Muscle layer of colon (tissue), 2 donors: ENCODE results near the gene SH2D7.
A peak's percentile ranks its signal among the peaks of the same experiment; 100 is the strongest.

Experiments
- H3K27ac ChIP-seq: one replicate; pipeline ENCODE4 v1.7.0; 2013; ENCODE audit warnings: low read depth, mild to moderate bottlenecking, low read length, moderate library complexity
- H3K27me3 ChIP-seq, 2 donors: one replicate each; pipeline ENCODE4 v1.7.0; 2013; ENCODE audit warnings: low read length in 2 of 2, mild to moderate bottlenecking in 2 of 2; ENCODE audit not compliant: insufficient read depth in 2 of 2, control insufficient read depth in 1 of 2
- H3K36me3 ChIP-seq: one replicate; pipeline ENCODE4 v1.7.0; 2013; ENCODE audit warnings: mild to moderate bottlenecking, low read length; ENCODE audit not compliant: insufficient read depth
- H3K4me1 ChIP-seq: one replicate; pipeline ENCODE4 v1.7.0; 2013; ENCODE audit warnings: mild to moderate bottlenecking, low read length; ENCODE audit not compliant: insufficient read depth
- H3K4me3 ChIP-seq, 2 donors: one replicate each; pipeline ENCODE4 v1.7.0; 2013; ENCODE audit warnings: low read length in 2 of 2, low read depth in 1 of 2, mild to moderate bottlenecking in 1 of 2, moderate library complexity in 1 of 2
- H3K9ac ChIP-seq: one replicate; pipeline ENCODE4 v1.7.0; 2013; ENCODE audit warnings: low read length
- H3K9me3 ChIP-seq: one replicate; pipeline ENCODE4 v1.7.0; 2013; ENCODE audit warnings: mild to moderate bottlenecking, low read length
- donor health status: abdominal sarcoma.
- donor health status: Adenocarcinoma of cecum.

Gene SH2D7

GRCh38 chr15:78072080-78072892 is 20.1 kb upstream of the SH2D7 start:
- no peaks in the 10 kb centered on the region for H3K27me3 ChIP-seq
- no peaks in the 10 kb centered on the region for H3K9me3 ChIP-seq
- H3K27ac ChIP-seq: peak overlapping the region; percentile 63
- peak overlapping the region; percentile 32 for H3K9ac ChIP-seq
- H3K4me1 ChIP-seq: peaks cover 61% of the 10 kb centered on the region
- no peaks in the 10 kb centered on the region for H3K36me3 ChIP-seq
- H3K4me3 ChIP-seq: peak overlapping the region in 1 of 2 donors; percentile 20

DNA sequence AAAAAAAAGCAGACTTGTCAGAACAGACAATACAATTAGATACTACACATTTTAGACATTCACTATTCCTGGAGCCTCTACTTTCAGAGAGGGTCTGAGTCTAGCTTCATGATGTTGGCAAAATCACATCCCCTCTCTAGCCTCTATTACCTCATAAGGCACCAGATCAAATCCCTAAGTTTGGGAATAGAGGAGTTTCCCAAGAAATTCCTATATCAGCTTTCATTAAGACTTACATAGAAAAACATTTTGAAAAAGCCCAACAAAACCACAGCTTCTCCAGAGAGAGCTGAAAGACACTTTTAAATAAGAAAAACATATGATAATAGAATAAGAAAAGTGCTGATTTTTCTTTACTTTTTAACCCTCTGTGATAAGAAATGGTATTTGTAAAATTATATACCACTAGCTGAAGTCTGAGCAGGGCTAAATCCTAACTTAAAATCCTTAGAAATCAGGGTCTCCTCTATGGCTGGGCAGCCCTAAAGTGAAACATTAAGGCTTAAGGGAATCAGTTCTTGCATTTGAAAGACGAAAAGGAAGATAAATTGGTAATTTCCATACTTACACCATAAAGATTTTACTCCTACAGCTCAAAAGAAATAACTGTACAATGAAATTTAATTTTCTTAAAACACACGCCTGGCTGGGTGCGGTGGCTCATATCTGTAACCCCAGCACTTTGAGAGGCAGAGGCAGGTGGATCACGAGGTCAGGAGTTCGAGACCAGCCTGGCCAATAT is 19.1 kb upstream of the SH2D7 start:
- no peaks in the 10 kb centered on the region for H3K36me3 ChIP-seq
- H3K27ac ChIP-seq: peak overlapping the region; percentile 28
- H3K4me3 ChIP-seq: peak overlapping the region in 1 of 2 donors; percentile 20
- H3K9me3 ChIP-seq: no peaks in the 10 kb centered on the region
- H3K4me1 ChIP-seq: peaks cover 56% of the 10 kb centered on the region
- no peaks in the 10 kb centered on the region for H3K27me3 ChIP-seq
- peak overlapping the region; percentile 32 for H3K9ac ChIP-seq

GRCh38 chr15:78075490-78076230 is 16.7 kb upstream of the SH2D7 start:
- H3K27ac ChIP-seq: peak overlapping the region; percentile 87
- no peaks in the 10 kb centered on the region for H3K36me3 ChIP-seq
- no peaks in the 10 kb centered on the region for H3K9me3 ChIP-seq
- peaks cover 36% of the 10 kb centered on the region for H3K4me1 ChIP-seq
- no peaks in the 10 kb centered on the region for H3K27me3 ChIP-seq
- H3K4me3 ChIP-seq: peak overlapping the region in 1 of 2 donors; percentile 88
- H3K9ac ChIP-seq: peak overlapping the region; percentile 18

DNA sequence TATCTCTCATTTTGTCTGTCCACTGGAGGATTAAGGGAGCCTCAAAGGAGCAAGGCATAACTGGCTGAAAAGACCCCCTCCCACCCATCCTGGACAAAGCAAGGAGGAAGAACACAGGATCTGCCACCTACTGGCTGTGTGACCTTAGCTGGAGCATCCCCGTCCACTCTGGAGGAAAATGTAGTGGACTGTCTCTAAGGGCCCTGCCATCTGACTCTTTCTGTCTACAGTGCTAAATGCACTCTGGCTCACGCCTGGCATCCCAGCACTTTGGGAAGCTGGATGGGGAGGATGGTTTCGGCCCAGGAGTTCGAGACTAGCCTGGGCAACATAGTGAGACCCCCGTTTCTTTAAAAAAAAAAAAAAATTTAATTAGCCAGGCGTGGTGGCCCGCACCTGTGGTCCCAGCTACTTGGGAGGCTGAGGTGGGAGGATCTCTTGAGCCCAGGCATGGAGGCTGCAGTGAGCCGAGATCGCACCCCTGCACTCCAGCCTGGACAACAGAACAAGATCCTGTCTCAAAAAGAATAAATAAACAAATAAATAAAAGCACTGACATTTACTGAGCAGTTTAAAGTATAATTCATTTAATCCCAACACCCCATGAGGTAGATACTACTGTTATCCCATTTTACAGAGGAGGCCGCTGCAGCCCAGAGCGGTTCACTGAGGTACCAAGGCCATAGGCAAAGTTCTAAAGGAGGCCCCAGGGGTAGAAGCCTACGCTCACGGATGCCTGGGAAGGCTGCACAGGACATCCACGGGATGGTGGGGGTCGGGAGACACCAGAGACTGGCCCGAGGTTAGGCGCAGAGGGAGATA is 15.9 kb upstream of the SH2D7 start:
- Histone ChIP-seq H3K4me3 (peak overlapping the region; percentile 81 to 88), H3K36me3 (no peaks in the 10 kb centered on the region), H3K9me3 (no peaks in the 10 kb centered on the region), H3K27ac (peak overlapping the region; percentile 87), H3K4me1 (peaks cover 34% of the 10 kb centered on the region), H3K9ac (peak overlapping the region; percentile 65), H3K27me3 (no peaks in the 10 kb centered on the region)

DNA sequence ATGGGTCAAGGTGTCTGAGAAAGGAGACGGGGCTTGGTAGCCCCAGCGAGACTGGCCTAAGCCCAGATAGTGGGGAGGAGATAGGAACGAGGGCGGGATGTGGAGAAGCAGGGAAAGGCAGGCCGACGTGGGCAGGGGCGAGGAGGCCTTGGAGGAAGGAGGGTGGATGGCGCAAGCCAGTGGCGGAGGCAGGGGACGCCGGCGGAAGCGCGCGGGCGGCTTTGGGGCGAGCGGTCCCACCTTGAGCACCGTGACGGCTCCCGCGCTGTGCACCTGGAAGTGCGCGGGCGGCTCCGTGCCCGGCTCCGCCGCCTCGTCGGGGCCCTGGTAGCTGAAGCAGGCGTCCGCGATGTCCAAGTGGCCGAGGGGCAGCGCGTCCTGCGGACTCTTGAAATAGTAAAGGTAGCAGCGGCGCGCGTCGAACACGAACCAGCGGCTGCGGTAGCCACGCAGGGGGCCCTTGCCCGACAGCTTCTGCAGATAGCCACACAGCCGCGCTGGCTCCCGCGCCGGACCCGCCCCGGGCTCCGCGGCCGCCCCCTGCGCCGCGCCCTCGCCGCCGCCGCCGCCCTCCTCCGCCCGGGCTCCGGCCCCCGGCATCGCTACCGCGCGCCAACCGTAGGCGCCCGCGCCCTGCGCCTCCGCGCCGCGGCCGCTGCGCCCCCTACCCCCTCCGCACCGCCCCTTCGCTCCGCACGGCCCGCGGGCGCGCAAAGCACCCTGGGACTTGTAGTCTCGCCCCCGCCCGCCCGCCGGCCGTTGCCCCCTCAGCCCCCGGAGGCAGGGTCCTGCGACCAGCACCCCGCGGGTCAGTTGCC is 15.1 kb upstream of the SH2D7 start, which contains the start of gene TBC1D2B:
Gene TBC1D2B, minus strand, starts transcription at position 659 of the 818 bp plus-strand sequence. Its CDS starts 59 bp downstream, at position 600.
- Histone ChIP-seq H3K4me1 (peaks cover 26% of the 10 kb centered on the region), H3K9me3 (no peaks in the 10 kb centered on the region), H3K27ac (peak within 1 kb of the TSS; percentile 87), H3K9ac (peak within 1 kb of the TSS; percentile 65), H3K36me3 (no peaks in the 10 kb centered on the region), H3K27me3 (no peaks in the 10 kb centered on the region), H3K4me3 (peak within 1 kb of the TSS; percentile 81 to 88)

DNA sequence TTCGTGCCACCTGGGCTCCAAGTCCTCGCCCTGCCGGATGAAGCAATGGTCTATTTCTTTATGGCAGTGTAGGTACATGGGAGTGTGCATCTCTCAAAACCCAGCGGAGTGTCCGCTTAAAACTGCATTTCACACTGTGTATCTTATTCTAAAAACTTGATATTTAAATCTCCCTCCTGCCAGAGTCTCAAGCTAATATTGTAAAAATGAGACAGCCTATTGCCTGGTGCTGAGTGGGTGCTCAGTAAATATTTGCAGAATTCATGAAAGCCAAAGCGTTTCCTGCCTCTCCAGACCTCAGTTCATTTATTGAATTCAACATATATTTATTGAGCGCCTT is 14.5 kb upstream of the SH2D7 start:
- no peaks in the 10 kb centered on the region for H3K9me3 ChIP-seq
- H3K36me3 ChIP-seq: no peaks in the 10 kb centered on the region
- peak overlapping the region; percentile 28 to 47 for H3K4me3 ChIP-seq
- no peaks in the 10 kb centered on the region for H3K27me3 ChIP-seq
- peak overlapping the region; percentile 21 for H3K9ac ChIP-seq
- peaks cover 20% of the 10 kb centered on the region for H3K4me1 ChIP-seq
- H3K27ac ChIP-seq: no peak overlapping the region

- Histone ChIP-seq H3K27ac (no peak overlapping the region), H3K9me3 (no peaks in the 10 kb centered on the region), H3K4me1 (peaks cover 17% of the 10 kb centered on the region), H3K4me3 (no peak overlapping the region), H3K36me3 (no peaks in the 10 kb centered on the region), H3K9ac (no peak overlapping the region), H3K27me3 (no peaks in the 10 kb centered on the region)
These were observed 12.9 kb upstream of the SH2D7 start for GRCh38 chr15:78079298-78080087.

DNA sequence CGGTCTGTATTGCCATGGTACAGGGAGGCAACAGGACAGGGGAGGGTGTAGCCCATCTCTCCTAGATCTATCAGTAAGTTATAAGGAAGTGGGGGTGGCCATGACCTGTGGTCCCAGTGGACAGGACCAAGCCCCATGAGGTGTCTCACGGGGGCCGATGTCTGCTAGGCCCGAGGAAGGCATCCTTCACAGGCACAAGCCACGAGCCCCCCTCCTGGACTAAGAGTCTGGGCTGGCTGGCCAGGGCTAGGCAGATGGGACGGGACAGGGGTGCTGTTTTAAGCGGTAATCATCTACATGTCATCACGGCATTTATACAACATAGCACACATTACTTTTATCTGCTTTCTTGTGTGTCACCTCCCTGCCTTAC is 12.3 kb upstream of the SH2D7 start:
- no peak overlapping the region for H3K27ac ChIP-seq
- no peak overlapping the region for H3K9ac ChIP-seq
- no peaks in the 10 kb centered on the region for H3K27me3 ChIP-seq
- H3K4me3 ChIP-seq: no peak overlapping the region
- H3K9me3 ChIP-seq: no peaks in the 10 kb centered on the region
- peaks cover 17% of the 10 kb centered on the region for H3K4me1 ChIP-seq
- H3K36me3 ChIP-seq: no peaks in the 10 kb centered on the region

DNA sequence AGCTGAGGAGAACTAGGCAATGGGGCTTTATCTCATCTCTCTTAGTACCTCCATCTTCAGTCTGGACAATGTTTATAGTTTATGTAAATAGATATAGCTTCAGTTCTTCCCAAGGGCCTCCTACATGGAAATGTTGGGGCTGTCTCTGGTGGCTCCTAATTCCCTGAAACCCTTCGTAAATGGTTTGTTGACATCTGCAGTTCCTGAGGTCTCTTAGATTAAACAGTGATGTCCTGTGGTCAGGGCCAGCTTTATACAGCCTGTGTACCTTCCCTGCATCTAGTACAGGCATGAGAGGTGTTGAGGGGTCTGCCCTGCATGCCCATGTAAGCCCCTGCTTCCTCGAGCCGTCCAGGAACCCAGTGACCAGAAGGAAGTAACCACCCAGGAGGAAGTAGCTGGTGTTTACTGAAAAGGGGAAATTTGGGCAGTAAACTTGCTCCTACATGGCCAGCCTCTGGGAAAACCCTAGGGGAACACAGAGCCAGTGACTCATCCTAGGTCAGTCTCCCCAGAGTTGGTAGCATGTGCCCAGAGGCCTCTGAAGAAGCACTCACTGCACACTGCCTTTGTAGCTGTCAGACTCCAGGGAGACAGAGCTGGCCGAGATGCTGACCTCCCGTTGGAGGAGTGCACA is 10.1 kb upstream of the SH2D7 start:
- Histone ChIP-seq H3K36me3 (no peaks in the 10 kb centered on the region), H3K4me1 (peaks cover 4% of the 10 kb centered on the region), H3K9me3 (no peaks in the 10 kb centered on the region), H3K27me3 (no peaks in the 10 kb centered on the region), H3K9ac (no peak overlapping the region), H3K27ac (no peak overlapping the region), H3K4me3 (no peak overlapping the region)
